Measurements from ENCODE around the gene ALPG.
"Not testable (repeated sequence)": the region's sequence is repeated elsewhere in the genome, so short reads cannot be mapped to it uniquely, and the experiment has no call there.

The ALPG gene

GRCh38 chr2:232376713-232377112 is 29.9 kb upstream of the ALPG start:
- no peak for DNase-seq (ENCODE audit: low read depth in 4 of 4, low spot score in 1 of 4)

- DNase-seq (ENCODE audit: low read depth in 4 of 4, low spot score in 1 of 4), result no peak
These were observed 29.3 kb upstream of the ALPG start for GRCh38 chr2:232377319-232377718.

- no peak for DNase-seq (ENCODE audit: low read depth in 4 of 4, low spot score in 1 of 4)
These were observed 28.6 kb upstream of the ALPG start for GRCh38 chr2:232377841-232378734.

- DNase-seq (ENCODE audit: low read depth in 4 of 4, low spot score in 1 of 4), result not testable (repeated sequence)
These were observed 27.9 kb upstream of the ALPG start, which contains the start of gene ALPP for GRCh38 chr2:232378735-232379151. Gene ALPP, plus strand, starts transcription at chr2:232378751. Its CDS starts 52 bp downstream, at chr2:232378803.

GRCh38 chr2:232379610-232380590 is 26.7 kb upstream of the ALPG start:
- not testable (repeated sequence) for DNase-seq (ENCODE audit: low read depth in 4 of 4, low spot score in 1 of 4)

DNA sequence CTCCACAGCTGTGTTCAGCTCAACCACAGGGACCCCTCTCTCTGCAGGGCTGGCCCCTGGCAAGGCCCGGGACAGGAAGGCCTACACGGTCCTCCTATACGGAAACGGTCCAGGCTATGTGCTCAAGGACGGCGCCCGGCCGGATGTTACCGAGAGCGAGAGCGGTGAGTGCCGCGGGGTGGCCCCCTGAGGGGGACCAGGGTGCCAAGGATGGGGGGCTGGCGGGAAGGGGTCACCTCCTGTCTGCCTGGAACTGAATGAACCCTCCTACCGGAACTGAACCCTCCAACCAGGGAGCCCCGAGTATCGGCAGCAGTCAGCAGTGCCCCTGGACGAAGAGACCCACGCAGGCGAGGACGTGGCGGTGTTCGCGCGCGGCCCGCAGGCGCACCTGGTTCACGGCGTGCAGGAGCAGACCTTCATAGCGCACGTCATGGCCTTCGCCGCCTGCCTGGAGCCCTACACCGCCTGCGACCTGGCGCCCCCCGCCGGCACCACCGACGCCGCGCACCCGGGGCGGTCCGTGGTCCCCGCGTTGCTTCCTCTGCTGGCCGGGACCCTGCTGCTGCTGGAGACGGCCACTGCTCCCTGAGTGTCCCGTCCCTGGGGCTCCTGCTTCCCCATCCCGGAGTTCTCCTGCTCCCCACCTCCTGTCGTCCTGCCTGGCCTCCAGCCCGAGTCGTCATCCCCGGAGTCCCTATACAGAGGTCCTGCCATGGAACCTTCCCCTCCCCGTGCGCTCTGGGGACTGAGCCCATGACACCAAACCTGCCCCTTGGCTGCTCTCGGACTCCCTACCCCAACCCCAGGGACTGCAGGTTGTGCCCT is 25.2 kb upstream of the ALPG start:
- not testable (repeated sequence) for DNase-seq (ENCODE audit: low read depth in 4 of 4, low spot score in 1 of 4)

DNA sequence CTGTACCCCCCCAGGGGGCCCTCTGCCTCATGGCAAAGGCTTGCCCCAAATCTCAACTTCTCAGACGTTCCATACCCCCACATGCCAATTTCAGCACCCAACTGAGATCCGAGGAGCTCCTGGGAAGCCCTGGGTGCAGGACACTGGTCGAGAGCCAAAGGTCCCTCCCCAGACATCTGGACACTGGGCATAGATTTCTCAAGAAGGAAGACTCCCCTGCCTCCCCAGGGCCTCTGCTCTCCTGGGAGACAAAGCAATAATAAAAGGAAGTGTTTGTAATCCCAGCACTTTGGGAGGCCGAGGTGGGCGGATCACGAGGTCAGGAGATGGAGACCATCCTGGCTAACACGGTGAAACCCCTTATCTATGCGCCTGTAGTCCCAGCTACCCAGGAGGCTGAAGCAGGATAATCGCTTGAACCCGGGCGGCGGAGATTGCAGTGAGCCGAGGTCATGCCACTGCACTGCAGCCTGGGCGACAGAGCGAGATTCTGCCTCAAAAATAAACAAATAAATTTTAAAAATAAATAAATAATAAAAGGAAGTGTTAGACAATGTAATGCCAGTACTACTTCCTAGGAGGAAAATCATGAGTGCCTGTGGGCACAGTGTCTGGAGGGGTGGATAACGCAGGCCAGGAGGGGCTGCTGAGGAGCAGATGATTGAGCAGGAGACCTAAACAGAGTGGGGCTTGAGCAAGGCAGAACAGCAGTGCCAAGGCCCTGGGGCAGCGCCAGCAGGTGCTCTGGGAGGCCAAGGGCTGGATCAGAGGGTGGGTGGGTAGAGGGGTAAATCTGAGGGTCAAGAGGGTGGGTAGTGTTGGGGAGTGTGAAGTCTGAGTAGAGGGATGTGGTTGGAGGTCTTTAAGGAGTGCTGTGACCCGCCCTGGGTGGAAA is 24.1 kb upstream of the ALPG start:
- DNase-seq (ENCODE audit: low read depth in 4 of 4, low spot score in 1 of 4), result no peak

DNA sequence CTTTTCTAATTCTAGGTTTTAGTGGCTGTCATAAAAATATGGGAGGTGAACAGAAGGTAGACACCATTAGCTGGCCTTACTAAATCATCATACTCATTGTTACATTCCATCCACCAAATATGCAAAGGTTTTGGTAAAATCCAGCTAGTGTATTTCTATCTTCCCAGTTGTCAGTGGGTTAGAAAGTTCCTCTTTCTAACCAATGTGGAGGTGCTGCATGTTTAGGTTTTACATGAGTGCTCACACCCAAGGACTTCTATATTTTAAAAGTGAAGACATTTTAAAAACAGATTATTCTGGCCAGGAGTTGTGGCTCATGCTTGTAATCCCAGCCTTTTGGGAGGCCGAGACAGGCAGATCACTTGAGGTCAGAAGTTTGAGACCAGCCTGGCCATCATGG is 22.2 kb upstream of the ALPG start:
- no peak for DNase-seq (ENCODE audit: low read depth in 4 of 4, low spot score in 1 of 4)

- DNase-seq (ENCODE audit: low read depth in 4 of 4, low spot score in 1 of 4), result not testable (repeated sequence)
These were observed 21.6 kb upstream of the ALPG start for GRCh38 chr2:232385058-232385457.

DNA sequence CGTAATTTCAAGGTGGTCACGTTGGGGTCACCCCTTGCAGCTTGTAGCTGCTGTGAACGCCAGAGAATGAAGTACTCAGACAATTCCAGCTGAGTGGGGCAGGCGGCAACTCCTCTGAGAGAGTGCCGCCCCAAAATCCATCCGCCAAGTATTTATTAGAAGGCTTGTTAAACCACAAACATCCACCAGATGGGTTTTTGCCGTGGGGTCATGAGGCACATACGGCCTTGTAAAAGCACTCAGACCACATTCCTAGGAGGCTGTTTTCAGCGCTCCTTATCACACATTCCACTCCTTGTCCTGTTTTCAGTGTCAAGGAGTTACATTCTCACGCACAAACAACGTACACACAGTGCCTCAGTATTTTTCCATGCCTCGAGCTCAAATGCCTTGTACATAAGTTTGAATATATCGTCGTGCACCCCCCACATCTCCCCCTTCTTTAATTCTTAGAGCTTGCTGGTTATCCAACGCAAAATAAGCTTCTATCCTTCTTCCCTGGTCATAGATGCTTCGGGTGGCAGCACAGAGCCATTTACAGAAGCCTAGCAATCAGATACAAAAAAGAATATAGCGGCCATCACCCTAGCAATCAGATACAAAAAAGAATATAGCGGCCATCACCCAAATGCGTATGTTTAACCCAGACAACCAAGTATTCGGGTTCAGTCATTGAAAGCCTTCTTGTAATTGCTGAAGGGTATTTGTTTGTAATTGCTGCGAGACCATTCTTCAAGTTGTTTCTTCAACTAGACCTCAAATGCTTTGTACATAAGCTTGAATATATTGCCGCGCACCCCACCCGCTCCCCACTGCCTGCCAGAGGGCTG is 20.8 kb upstream of the ALPG start:
- DNase-seq (ENCODE audit: low read depth in 4 of 4, low spot score in 1 of 4), result no peak

DNA sequence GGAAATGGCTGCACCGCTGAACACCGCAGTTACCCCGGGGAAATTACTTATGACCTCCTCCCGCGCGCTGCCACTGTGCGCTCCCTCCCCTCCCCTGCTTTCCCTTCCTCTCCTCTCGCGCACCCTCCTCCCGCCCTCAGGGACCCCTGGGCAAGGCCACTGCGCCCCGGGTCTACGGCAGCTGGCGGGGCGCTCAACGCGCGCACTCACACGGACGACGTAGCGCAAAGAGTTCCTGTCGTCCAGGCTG is 20.2 kb upstream of the ALPG start:
- no peak for DNase-seq (ENCODE audit: low read depth in 4 of 4, low spot score in 1 of 4)

GRCh38 chr2:232386740-232387450 is 19.7 kb upstream of the ALPG start:
- no peak for DNase-seq (ENCODE audit: low read depth in 4 of 4, low spot score in 1 of 4)

DNA sequence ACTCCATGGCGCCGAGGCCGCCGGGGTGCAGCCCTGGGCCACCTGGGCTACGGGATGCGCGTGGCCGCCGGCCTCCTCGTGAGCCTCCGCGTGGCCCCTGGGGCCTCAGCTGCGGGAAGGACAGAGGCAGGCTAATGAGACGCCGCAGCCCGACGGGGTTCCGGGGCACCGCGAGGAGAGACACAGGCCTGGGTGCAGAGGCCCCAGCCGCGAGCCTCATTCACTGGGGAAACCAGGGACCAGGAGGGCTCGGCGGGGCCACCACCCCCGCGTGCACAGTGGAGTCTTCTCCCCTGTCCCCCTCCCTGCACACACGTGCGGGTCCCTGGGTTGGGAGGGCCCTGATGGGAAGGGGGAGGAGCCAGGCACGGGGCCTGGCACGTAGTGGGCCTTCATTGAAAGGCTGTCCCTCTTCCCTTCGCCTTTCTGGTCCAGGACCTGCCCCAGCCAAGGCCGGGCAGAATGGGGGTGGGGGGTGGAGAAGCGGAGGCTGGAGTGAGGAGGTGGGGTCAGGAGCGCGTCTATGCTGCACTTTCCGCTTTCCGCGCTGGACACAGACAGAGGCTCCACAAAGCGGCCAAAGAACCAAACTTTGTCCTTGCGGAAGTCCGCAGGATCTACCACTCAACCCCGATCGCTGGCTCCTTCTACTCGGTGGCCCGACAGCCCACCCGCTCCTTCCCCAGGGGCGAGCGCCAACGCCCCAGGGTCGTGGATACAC is 19.0 kb upstream of the ALPG start:
- DNase-seq (ENCODE audit: low read depth in 4 of 4, low spot score in 1 of 4), result no peak

- no peak for DNase-seq (ENCODE audit: low read depth in 4 of 4, low spot score in 1 of 4)
These were observed 18.2 kb upstream of the ALPG start for GRCh38 chr2:232388324-232388891.

DNA sequence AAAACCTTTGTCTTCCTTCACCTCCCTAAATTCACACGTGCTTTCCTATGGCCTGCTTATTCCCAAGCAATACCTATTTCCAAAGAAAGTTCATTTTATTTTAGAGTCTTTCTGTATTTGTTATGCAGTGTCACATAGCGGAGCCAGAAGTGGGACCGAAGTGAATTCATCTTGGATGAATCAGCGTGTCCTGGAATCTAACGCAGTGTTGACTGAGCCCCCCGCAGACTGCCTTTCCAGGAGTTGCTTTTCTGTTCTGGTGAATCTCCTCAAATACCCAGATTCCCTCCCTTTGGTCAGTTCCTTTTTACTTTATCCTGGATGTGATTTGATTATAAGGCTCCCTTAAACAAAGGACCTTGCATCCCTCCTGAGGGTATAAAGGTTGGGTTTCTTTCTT is 17.3 kb upstream of the ALPG start:
- DNase-seq (ENCODE audit: low read depth in 4 of 4, low spot score in 1 of 4), result no peak

DNA sequence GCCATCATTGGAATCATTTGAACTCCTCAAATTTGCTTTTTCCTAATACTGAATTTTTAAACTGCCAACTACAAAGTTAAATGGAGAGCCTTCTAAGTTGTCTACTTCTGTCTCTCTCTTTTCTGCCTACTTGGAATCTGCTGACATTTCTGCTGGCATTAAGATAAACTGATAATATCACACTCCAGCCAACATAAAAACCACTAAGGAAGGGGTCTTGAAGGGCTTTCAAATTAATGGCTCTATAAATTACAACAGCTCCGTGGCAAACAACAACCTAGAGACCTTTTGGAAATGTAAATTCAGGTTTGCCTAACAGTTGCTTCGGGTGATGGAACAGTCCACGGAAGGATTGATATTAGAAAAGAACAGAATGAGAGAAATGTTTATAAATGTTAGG is 16.0 kb upstream of the ALPG start:
- no peak for DNase-seq (ENCODE audit: low read depth in 4 of 4, low spot score in 1 of 4)

DNA sequence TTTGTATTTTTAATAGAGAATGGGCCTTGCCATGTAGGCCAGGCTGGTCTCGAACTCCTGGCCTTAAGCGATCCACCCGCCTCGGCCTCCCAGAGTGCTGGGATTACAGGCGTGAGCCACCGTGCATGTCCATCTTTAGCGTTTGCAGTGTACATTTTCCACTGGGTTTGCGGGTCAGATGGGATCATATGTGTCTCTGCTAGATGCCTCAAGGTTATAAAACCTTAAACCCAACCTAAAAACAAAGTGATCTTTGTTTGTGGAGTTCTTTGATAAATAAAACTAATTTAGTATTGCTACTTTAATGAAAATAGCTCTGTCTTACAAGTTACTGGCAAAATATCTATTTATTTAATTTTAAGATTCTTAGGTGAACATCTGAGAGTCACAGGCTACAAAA is 13.1 kb upstream of the ALPG start:
- no peak for DNase-seq (ENCODE audit: low read depth in 4 of 4, low spot score in 1 of 4)

DNA sequence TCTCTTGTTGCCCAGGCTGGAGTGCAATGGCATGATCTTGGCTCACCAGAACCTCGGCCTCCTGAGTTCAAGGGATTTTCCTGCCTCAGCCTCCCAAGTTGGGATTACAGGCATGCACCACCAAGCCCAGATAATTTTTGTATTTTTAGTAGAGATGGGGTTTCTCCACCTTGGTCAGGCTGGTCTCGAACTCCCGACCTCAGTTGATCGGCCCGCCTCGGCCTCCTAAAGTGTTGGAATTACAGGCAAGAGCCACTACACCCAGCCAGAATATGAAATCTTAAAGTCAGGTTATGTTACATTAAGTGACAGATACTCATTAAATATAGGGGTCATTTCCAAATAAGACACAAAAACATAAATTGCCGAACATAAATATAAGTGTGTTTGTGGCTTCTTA is 12.2 kb upstream of the ALPG start:
- not testable (repeated sequence) for DNase-seq (ENCODE audit: low read depth in 4 of 4, low spot score in 1 of 4)
